NB4 (cell line): ENCODE measurements around the gene RIC8A.

Experiments
- CTCF ChIP-seq: IDR thresholded peaks from one replicate; pipeline ENCODE4 v1.5.1; 2012; ENCODE audit warnings: low read depth, low read length
- MYC ChIP-seq: IDR thresholded peaks from 2 replicates; pipeline ENCODE4 v1.6.1; 2011; ENCODE audit warnings: low read depth, low read length
- POLR2A ChIP-seq: IDR thresholded peaks from 2 replicates; pipeline ENCODE4 v1.6.1; 2011; ENCODE audit warnings: mild to moderate bottlenecking; ENCODE audit not compliant: insufficient read length; ENCODE audit errors: extremely low read depth
- TF ChIP-seq, protein P1 (sequence below): IDR thresholded peaks from 2 replicates; pipeline ENCODE4 v1.6.1; 2011; ENCODE audit warnings: low read depth, low read length

- TF ChIP-seq CTCF: no peak
- TF ChIP-seq POLR2A: no peak
- TF ChIP-seq, protein P1, sequence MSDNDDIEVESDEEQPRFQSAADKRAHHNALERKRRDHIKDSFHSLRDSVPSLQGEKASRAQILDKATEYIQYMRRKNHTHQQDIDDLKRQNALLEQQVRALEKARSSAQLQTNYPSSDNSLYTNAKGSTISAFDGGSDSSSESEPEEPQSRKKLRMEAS: no peak
- no peak for TF ChIP-seq MYC
These were observed 51.9 kb downstream of the RIC8A start for GRCh38 chr11:259413-259812.
